Esophagus squamous epithelium (tissue), 5 donors: ENCODE measurements around the gene KCNMB1. TPM values are rescaled to one million over a fixed set of nuclear protein-coding genes. Genes with fewer than 3 reads are reported as not detected.

Experiments
- DNase-seq: peaks from one replicate; lab custom pipeline; 2025; lab: John Stamatoyannopoulos, UW
- H3K27ac ChIP-seq, 4 donors: fragments of 200-600 bp; sonication (generic); one replicate each; pipeline ENCODE4 v1.5.1; 2016 to 2019; ENCODE audit warnings: mild to moderate bottlenecking in 1 of 4
- H3K27me3 ChIP-seq, 4 donors: fragments of 200-600 bp; sonication (generic); 1 replicate in 3 of 4; 2 replicates in 1 of 4; pipeline versions ENCODE4 v1.5.1 to v1.6.0; 2017 to 2021; ENCODE audit warnings: antibody characterized with exemption in 1 of 4
- H3K36me3 ChIP-seq, 3 donors: fragments of 200-600 bp; sonication (generic); one replicate each; pipeline ENCODE4 v1.5.1; 2016 to 2019
- H3K4me1 ChIP-seq, 3 donors: fragments of 200-600 bp; sonication (generic); one replicate each; pipeline ENCODE4 v1.5.1; 2017 to 2019
- H3K4me3 ChIP-seq, 4 donors: fragments of 200-600 bp; sonication (generic); 1 replicate in 3 of 4; 2 replicates in 1 of 4; pipeline ENCODE4 v1.5.1; 2016 to 2019; ENCODE audit warnings: mild to moderate bottlenecking in 2 of 4, moderate library complexity in 1 of 4
- H3K9me3 ChIP-seq, 3 donors: fragments of 200-600 bp; sonication (generic); one replicate each; pipeline ENCODE4 v1.5.1; 2016 to 2019
- CTCF ChIP-seq, 6 experiments: fragments of 450-650 bp in 4 of 6; fragments of 200-600 bp in 2 of 6; sonication (generic) in 2 of 6; IDR thresholded peaks; one replicate each; pipeline ENCODE4 v1.5.1; 2016 to 2019; ENCODE audit warnings: antibody characterized with exemption in 6 of 6, mild to moderate bottlenecking in 4 of 6, moderate library complexity in 4 of 6
- POLR2A ChIP-seq, 4 donors: fragments of 450-650 bp; IDR thresholded peaks; one replicate each; pipeline ENCODE4 v1.6.1; 2017; ENCODE audit warnings: antibody characterized with exemption in 4 of 4, mild to moderate bottlenecking in 4 of 4, moderate library complexity in 3 of 4
- WGBS, 2 donors: methylation state at CpG; one replicate each; pipeline ENCODE4 v1.1.5; 2018; 5-methylcytosine and 5-hydroxymethylcytosine counted together
- intact Hi-C: fragments of 100-400 bp; cut with DNase I; formaldehyde crosslinking; loops from one replicate; pipeline ENCODE4 v1.15.0; 2022
- total RNA-seq, 4 donors: library from RNA; depleted of rRNA; stranded (reverse); fragments of >200 nt; gene quantifications; one replicate each; pipeline ENCODE4 v1.1.0, GENCODE V29; 2016
- donor health status: DM: yes; HTN: yes; CAD: no.

The KCNMB1 gene
- total RNA-seq, 4 donors from 2014 or later, result 0.38 to 9.3 (median 2.4) TPM

GRCh38 chr5:170386743-170387395 lies 2.3 kb downstream of the KCNMB1 start:
- Histone ChIP-seq H3K4me1 (peaks cover 0 to 6% (median 0%) of the 10 kb centered on the region in 3 donors), H3K27me3 (no peaks in the 10 kb centered on the region), H3K4me3 (peak overlapping the region in 3 of 4 donors; percentile 29 to 66 (median 44)), H3K36me3 (no peaks in the 10 kb centered on the region), H3K9me3 (no peaks in the 10 kb centered on the region), H3K27ac (peak overlapping the region in 3 of 4 donors; percentile 70 to 90 (median 84))
- no peak for TF ChIP-seq CTCF (IDR thresholded peaks at IDR 0.05)
- 60 to 79% methylated on average over 8 of the region's 8 CpGs for WGBS, 2 donors
- intact Hi-C loops, result no loop called here
- no peak for DNase-seq

- no peak overlapping the region for H3K27ac ChIP-seq
- no peak for TF ChIP-seq POLR2A (IDR thresholded peaks at IDR 0.05)
- TF ChIP-seq CTCF (IDR thresholded peaks at IDR 0.05), result no peak
- no peak for DNase-seq
- no peaks in the 10 kb centered on the region for H3K36me3 ChIP-seq
- intact Hi-C loops, result no loop called here
- no peak overlapping the region for H3K4me3 ChIP-seq
- no peaks in the 10 kb centered on the region for H3K9me3 ChIP-seq
- 77 to 81% methylated on average over 2 to 4 of the region's 5 CpGs for whole genome bisulfite sequencing, 2 donors
- H3K4me1 ChIP-seq, result peaks cover 0 to 8% (median 0%) of the 10 kb centered on the region in 3 donors
- H3K27me3 ChIP-seq, result no peaks in the 10 kb centered on the region
Observed at GRCh38 chr5:170383227-170383626, 5.9 kb downstream of the KCNMB1 start.

GRCh38 chr5:170382790-170383189 lies 6.4 kb downstream of the KCNMB1 start:
- whole genome bisulfite sequencing, 2 donors, result 63% methylated on average over 2 of the region's 2 CpGs
- Histone ChIP-seq H3K9me3 (no peaks in the 10 kb centered on the region), H3K4me1 (peaks cover 0 to 8% (median 0%) of the 10 kb centered on the region in 3 donors), H3K4me3 (no peak overlapping the region), H3K27ac (no peak overlapping the region), H3K27me3 (no peaks in the 10 kb centered on the region), H3K36me3 (no peaks in the 10 kb centered on the region)
- intact Hi-C loops, result no loop called here
- TF ChIP-seq POLR2A (IDR thresholded peaks at IDR 0.05) (no peak), CTCF (IDR thresholded peaks at IDR 0.05) (no peak)
- DNase-seq, result no peak

GRCh38 chr5:170380361-170380951 lies 8.7 kb downstream of the KCNMB1 start:
- WGBS, 2 donors, result 0% methylated on average over 1 of the region's 3 CpGs; no CpG with 5 or more reads in 1 of the 2 donors
- no peaks in the 10 kb centered on the region for H3K36me3 ChIP-seq
- no peaks in the 10 kb centered on the region for H3K27me3 ChIP-seq
- H3K9me3 ChIP-seq, result no peaks in the 10 kb centered on the region
- DNase-seq, result no peak
- no peak overlapping the region for H3K27ac ChIP-seq
- intact Hi-C loops, result no loop called here
- no peak for TF ChIP-seq POLR2A (IDR thresholded peaks at IDR 0.05)
- no peak for TF ChIP-seq CTCF (IDR thresholded peaks at IDR 0.05)
- H3K4me1 ChIP-seq, result peaks cover 0 to 8% (median 0%) of the 10 kb centered on the region in 3 donors
- H3K4me3 ChIP-seq, result no peak overlapping the region

GRCh38 chr5:170378740-170379139 lies 10.4 kb downstream of the KCNMB1 start:
- WGBS, 2 donors, result 71 to 91% methylated on average over 3 to 14 of the region's 16 CpGs
- H3K36me3 ChIP-seq, result no peaks in the 10 kb centered on the region
- no peaks in the 10 kb centered on the region for H3K9me3 ChIP-seq
- intact Hi-C loops, result no loop called here
- no peak overlapping the region for H3K27ac ChIP-seq
- no peak for DNase-seq
- no peaks in the 10 kb centered on the region for H3K27me3 ChIP-seq
- no peak overlapping the region for H3K4me3 ChIP-seq
- peaks cover 0 to 8% (median 0%) of the 10 kb centered on the region in 3 donors for H3K4me1 ChIP-seq
- no peak for TF ChIP-seq POLR2A (IDR thresholded peaks at IDR 0.05)
- no peak for TF ChIP-seq CTCF (IDR thresholded peaks at IDR 0.05)
